NT2/D1 (cell line): ENCODE measurements around the gene KRTAP5-11.

Experiments used
- YY1 ChIP-seq: IDR thresholded peaks from 2 replicates; pipeline ENCODE4 v1.6.1; 2011; ENCODE audit not compliant: insufficient read length, insufficient read depth
- ZNF274 ChIP-seq: IDR thresholded peaks from 2 replicates; pipeline ENCODE4 v1.6.1; 2011; ENCODE audit warnings: mild to moderate bottlenecking, low read depth, low read length

GRCh38 chr11:71535825-71536224 lies 46.9 kb downstream of the KRTAP5-11 start:
- TF ChIP-seq YY1 (no peak), ZNF274 (no peak)
